ENCODE data around the gene GRIK5.

GRIK5 gene

GRCh38 chr19:42117076-42117475 lies 47.1 kb upstream of the GRIK5 start:
- Histone ChIP-seq H3K4me1 (ENCODE audit: control insufficient read depth, insufficient read depth, low read length) (peaks cover 9% of the 10 kb centered on the region; the same call in 1 of the 2 replicates), H3K4me3 (ENCODE audit: low read depth, low read length) (no peak overlapping the region), H3K9me3 (ENCODE audit: control insufficient read depth, insufficient read depth, low read depth, low read length) (no peaks in the 10 kb centered on the region), H3K36me3 (ENCODE audit: control insufficient read depth in 2 of 2, insufficient read depth in 1 of 2, low read length in 2 of 2) (no peaks in the 10 kb centered on the region), H3K27ac (ENCODE audit: extremely low read depth, low read depth, low read length) (no peak overlapping the region)
- POLR2A ChIA-PET = no interaction called here
- CTCF ChIA-PET = interaction anchor here (0.6 to 12.3 kb wide), 3 partner anchors 9 to 76 kb away, joined by 3 to 122 read pairs (median 3); no protein-coding TSS in a partner anchor
- TF ChIP-seq ZNF521 (tag by site-specific recombination; IDR thresholded peaks at IDR 0.05) (no peak), ZNF404 (tag by site-specific recombination; IDR thresholded peaks at IDR 0.05) (no peak), RBAK (tag by site-specific recombination; IDR thresholded peaks at IDR 0.05) (no peak), ZNF248 (tag by site-specific recombination; IDR thresholded peaks at IDR 0.05) (no peak), ZSCAN4 (tag by site-specific recombination; IDR thresholded peaks at IDR 0.05) (no peak), ZNF133 (tag by site-specific recombination; IDR thresholded peaks at IDR 0.05) (peak; percentile 68), ZIC2 (tag by site-specific recombination; IDR thresholded peaks at IDR 0.05) (no peak), ZNF114 (tag by site-specific recombination; IDR thresholded peaks at IDR 0.05) (no peak), ZNF174 (tag by site-specific recombination; IDR thresholded peaks at IDR 0.05) (no peak)

- CTCF ChIA-PET = interaction anchor here (0.6 to 12.3 kb wide), 6 partner anchors 8 to 657 kb away, joined by 3 to 122 read pairs (median 4); no protein-coding TSS in a partner anchor
- Histone ChIP-seq H3K4me1 (ENCODE audit: control insufficient read depth, insufficient read depth, low read length) (peaks cover 9% of the 10 kb centered on the region; the same call in 1 of the 2 replicates), H3K36me3 (ENCODE audit: control insufficient read depth in 2 of 2, insufficient read depth in 1 of 2, low read length in 2 of 2) (no peaks in the 10 kb centered on the region), H3K4me3 (ENCODE audit: low read depth, low read length) (no peak overlapping the region), H3K9me3 (ENCODE audit: control insufficient read depth, insufficient read depth, low read depth, low read length) (no peaks in the 10 kb centered on the region), H3K27ac (ENCODE audit: extremely low read depth, low read depth, low read length) (no peak overlapping the region)
- POLR2A ChIA-PET = no interaction called here
- TF ChIP-seq INSM2 (tag by site-specific recombination; IDR thresholded peaks at IDR 0.05) = no peak
- 0 out of 2 replicates have a peak, but pooled peaks have one; percentile 30 for TF ChIP-seq EGR2 (tag by site-specific recombination; IDR thresholded peaks at IDR 0.05; ENCODE audit: low read depth)
- TF ChIP-seq ZFHX2 (tag by site-specific recombination; conservative IDR thresholded peaks at IDR 0.05) = peak; percentile 45
- no peak for TF ChIP-seq ZSCAN30 (tag by site-specific recombination; IDR thresholded peaks at IDR 0.05)
- TF ChIP-seq SCRT2 (tag by site-specific recombination; IDR thresholded peaks at IDR 0.05) = no peak
- no peak for TF ChIP-seq ZNF404 (tag by site-specific recombination; IDR thresholded peaks at IDR 0.05)
Measured at GRCh38 chr19:42116308-42117075, 46.5 kb upstream of the GRIK5 start.

GRCh38 chr19:42115705-42116104 lies 45.7 kb upstream of the GRIK5 start:
- Histone ChIP-seq H3K27ac (ENCODE audit: extremely low read depth, low read depth, low read length) (no peak overlapping the region), H3K4me3 (ENCODE audit: low read depth, low read length) (no peak overlapping the region), H3K36me3 (ENCODE audit: control insufficient read depth in 2 of 2, insufficient read depth in 1 of 2, low read length in 2 of 2) (no peaks in the 10 kb centered on the region), H3K4me1 (ENCODE audit: control insufficient read depth, insufficient read depth, low read length) (peaks cover 9% of the 10 kb centered on the region; the same call in 1 of the 2 replicates), H3K9me3 (ENCODE audit: control insufficient read depth, insufficient read depth, low read depth, low read length) (no peaks in the 10 kb centered on the region)
- POLR2A ChIA-PET = interaction anchor here (1.1 kb wide), 2 partner anchors 17 to 127 kb away, joined by 3 read pairs; no protein-coding TSS in a partner anchor
- CTCF ChIA-PET = interaction anchor here (0.6 to 4.6 kb wide), 10 partner anchors 8 to 658 kb away, joined by 3 to 41 read pairs (median 4); no protein-coding TSS in a partner anchor
- TF ChIP-seq ZNF274 (IDR thresholded peaks at IDR 0.05; ENCODE audit: low read length) (no peak), ZNF274 (tag by site-specific recombination; IDR thresholded peaks at IDR 0.05; ENCODE audit: borderline replicate concordance) (no peak), ZNF626 (tag by site-specific recombination; IDR thresholded peaks at IDR 0.05) (no peak), ZNF391 (tag by site-specific recombination; IDR thresholded peaks at IDR 0.05; ENCODE audit: borderline replicate concordance, low read depth) (no peak), ZNF639 (tag by site-specific recombination; IDR thresholded peaks at IDR 0.05) (no peak), ZNF623 (tag by site-specific recombination; IDR thresholded peaks at IDR 0.05) (no peak), GFI1B (tag by site-specific recombination; IDR thresholded peaks at IDR 0.05) (no peak), ZNF302 (tag by site-specific recombination; IDR thresholded peaks at IDR 0.05; ENCODE audit: low read depth) (no peak), ZBTB10 (tag by site-specific recombination; IDR thresholded peaks at IDR 0.05) (no peak), ZNF394 (tag by site-specific recombination; IDR thresholded peaks at IDR 0.05; ENCODE audit: borderline replicate concordance) (no peak), ZBTB1 (tag by site-specific recombination; IDR thresholded peaks at IDR 0.05) (no peak)
